NCI-H748 treated with DMSO at 0.1 percent for 48 hours (cell line): Measurements from ENCODE around the gene STX1B.
A peak's percentile ranks its signal among the peaks of the same experiment; 100 is the strongest.
"Not testable (repeated sequence)": the region's sequence is repeated elsewhere in the genome, so short reads cannot be mapped to it uniquely, and the experiment has no call there.

Experiments used
- DNase-seq: peaks from one replicate; lab custom pipeline; 2025; lab: John Stamatoyannopoulos, UW

Gene STX1B

DNA sequence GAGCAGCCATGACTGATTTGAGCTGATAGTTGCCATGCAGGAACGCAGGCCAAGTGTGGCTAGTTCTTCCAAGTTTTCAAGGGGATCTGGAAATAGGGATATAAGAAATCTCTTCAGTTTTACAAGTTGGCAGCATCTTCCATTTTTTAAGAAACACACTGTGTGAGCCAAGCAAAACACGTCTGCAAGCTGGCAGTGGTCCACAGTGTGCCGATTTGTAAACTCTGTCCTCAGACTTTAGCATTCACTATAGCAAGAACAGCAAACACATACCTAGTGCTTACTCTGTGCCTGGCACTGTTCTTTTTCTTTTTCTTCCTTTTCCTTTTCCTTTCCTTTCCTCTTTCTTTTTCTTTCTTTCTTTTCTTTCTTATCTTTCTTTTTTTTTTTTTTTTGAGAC, 58.7 kb downstream of the STX1B start:
- DNase-seq, result no peak

DNA sequence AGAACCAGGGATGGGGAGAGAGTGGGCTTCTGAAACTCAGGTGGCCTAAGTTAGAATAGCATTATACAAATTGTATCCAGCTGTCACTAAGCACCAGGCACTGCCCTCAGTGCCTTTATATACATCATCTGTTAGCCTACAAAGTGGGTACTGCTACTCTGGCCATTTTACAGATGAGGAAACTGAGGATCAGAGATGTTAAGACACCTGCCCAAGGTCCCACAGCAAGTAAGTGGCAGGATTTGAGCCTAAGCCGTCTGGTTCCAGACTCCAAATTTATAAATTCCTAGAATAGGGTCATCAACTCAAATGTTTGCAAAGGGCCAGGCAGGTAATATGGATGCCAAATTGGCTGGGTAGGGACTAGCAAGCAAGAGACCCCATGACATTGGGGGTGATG, 59.2 kb downstream of the STX1B start:
- DNase-seq, result no peak

DNA sequence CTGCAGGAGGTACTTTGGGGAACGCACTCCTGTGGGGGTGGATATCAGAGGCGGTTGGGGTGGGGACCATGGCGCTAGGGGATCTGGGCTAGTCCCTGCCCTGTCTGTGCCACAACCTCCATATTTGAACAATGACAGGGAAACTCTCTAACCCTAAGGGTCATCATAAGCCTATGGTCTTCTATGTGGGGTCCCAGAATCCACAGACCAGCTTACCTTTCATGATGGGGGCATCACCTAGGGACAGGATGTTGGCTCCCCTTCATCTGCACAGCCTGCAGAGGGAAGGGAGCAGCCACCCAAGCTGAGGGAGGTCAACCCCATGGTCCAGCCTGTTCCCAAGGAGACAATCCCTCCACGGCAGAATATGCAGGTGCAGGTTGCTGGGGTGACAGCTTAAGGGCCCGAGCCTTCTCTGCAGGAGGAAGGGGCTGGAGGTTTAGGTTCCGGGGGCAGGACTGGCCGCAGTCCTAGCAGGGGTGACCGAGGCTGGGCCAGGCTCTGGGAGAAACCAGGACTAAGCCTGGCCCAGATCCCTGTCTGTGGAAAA, 59.8 kb downstream of the STX1B start:
- DNase-seq, result no peak

DNA sequence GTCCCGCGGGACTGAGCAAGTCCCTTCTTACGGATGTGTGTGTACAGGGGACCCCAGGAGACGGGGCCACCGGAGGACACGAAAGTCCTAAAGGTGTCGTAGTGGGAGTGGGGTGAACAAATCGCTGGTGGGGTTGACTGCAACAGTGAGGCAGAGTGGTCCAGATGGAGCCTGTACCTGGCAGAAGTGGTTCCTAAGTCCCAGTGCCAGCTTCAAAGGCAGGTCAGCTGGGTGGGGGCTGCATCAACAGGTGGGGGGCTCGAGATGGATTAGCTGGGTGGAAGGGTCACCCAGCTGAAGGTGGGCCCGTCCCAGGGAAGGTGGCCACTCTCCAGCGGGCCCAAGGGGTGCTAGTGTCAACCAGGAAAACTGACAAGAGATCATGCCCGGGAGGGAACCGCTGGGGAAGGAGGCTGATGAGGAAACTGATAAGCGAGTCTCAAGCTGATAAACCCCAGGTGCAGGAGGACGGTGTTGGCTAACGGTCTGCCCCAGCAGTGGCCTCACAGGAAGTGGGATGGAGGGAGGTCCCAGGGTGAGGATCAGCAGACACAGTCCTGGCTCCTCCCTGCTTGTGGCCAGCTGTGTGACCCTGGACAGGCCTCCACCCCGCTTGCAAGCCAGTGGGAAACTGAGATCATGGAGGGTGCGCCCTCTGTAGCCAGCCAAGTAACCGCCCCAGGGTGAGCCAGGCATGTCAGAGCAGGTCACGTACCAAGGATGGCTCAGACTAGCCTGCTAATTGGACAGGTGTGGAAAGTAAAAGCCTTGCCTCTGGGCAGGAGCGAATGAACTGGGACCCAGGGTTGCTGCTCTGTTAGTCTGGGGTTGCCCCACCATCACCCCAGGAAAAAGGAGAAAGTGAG, 60.6 kb downstream of the STX1B start:
- DNase-seq, result no peak

DNA sequence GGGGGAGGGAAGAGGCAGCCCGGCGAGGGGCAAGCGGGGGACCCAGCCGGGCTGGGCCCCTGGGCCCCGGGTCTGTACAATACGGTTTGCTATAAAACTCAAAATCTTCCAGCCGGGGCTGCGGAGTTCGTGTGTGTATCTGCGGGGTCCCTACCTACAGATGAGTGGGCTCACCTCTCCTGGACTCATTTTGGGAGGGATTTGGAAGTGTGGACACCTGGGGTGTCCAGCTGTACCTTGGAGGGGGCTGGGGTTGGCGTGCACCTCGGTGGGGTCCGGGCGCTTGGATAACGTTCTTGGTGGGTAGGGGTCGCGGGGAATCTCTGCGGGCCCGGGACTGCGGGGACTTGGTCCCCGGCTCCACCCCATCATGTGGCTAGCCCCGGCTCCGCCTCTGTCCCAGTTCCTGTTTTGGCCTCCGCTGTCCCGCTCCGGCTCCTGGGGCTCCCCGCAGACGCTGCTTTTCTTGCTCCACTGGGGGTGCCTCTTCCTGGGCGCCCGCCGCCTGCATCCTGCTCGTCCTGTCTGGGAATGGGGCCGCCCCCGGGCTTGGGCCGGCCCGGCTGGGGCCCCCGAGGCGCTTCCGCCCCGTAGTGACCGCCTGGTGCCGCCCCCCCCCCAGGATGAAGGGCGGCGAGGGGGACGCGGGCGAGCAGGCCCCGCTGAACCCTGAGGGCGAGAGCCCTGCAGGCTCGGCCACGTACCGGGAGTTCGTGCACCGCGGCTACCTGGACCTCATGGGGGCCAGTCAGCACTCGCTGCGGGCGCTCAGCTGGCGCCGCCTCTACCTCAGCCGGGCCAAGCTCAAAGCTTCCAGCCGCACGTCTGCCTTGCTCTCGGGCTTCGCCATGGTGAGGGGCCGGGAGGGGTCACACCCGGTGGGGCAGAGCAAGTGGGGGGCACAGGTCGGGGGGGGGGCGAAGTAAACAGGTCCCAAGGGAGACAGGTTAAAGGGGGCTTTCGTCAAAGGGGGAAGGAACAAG, 61.5 kb downstream of the STX1B start, which contains the start of gene ORAI3:
Gene ORAI3 (plus strand): TSS at position 402 of the 983 bp plus-strand sequence. CDS start 222 bp downstream, at position 624.
- no peak for DNase-seq

DNA sequence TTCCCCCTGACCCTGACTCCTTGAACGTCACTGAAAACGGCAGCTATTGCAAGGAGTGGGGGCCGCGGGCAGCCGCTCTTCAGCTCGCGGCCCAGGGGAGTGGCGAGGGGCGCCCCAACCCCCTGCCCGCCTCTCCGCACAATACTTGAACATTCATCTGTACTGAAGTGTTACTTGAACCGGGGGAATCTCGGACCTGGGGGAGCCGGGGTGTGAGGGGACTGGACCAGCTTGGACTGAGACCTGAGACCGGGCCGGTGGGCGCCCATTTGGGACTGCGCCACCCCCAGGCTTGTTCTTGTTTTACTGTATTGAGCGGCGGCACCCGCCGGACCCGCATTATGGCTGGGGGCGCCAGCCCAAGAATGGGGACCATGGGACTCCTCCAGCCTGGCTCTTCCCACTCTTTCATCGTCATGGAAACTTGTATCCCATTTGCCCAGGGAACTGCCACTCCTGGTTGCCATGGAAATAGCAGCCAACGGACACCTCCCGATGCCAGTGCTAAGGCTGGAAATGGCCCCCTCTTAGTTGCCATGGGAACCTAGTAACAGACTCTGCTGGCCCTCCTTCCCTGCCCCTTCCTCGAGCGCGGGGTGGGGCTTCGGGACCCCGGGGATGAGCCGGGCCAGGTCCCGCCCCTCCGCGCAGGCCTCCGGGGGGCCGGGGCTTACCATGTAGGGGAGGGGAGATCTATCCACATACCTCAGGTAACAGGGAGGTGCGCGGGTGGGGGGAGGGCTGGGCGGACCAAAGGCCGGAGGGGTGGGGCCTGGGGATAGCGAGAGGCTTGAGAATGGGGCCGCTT, 62.4 kb downstream of the STX1B start:
- peak; percentile 20 for DNase-seq

DNA sequence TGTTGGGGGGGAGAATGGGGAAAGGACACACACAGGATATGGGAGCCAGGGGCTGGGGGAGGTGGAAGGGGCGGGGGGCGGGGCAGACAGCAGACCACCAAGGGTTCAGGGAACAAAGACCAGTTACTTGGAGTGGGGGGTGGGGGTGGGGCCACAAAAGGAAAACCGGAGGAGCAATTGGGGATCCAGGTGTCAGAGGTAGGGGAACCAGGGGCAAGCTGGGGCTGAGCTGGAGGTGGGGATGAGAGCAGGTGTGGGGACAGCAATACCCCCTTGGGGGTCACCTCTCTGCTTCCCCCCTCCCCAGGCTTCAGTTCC, 62.9 kb downstream of the STX1B start:
- no peak for DNase-seq

DNA sequence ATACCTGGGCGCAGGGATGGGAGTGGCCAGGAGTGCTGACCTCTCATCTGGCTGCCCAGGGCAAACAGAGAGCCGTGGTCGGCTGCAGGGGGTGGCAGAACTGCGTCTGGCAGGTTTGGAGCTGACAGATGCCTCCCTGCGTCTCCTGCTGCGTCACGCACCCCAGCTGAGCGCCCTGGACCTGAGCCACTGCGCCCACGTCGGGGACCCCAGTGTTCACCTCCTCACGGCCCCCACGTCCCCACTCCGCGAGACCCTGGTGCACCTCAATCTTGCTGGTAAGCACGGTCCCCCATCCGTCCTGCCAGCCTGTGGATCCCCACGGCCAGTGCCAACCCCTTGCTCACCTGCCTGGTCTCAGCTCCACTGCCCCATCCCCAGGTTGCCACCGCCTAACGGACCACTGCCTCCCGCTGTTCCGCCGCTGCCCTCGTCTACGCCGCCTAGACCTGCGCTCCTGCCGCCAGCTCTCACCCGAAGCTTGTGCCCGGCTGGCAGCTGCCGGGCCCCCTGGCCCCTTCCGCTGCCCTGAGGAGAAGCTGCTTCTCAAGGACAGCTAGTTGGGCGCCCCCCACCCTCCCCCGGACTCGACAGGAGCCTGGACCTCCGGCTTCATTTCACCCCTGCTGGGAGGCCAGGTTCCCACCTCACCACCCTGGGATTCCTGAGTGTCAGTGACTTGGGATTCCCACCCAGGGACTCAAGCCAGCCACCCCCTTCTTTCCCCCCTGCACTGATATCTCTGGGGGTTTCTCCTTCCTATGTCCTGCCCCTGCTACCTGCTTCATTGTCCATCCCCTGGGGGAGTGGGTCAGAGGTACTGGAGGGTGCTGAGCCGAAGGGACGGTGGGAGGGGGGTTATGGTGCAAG, 63.5 kb downstream of the STX1B start:
- no peak for DNase-seq

DNA sequence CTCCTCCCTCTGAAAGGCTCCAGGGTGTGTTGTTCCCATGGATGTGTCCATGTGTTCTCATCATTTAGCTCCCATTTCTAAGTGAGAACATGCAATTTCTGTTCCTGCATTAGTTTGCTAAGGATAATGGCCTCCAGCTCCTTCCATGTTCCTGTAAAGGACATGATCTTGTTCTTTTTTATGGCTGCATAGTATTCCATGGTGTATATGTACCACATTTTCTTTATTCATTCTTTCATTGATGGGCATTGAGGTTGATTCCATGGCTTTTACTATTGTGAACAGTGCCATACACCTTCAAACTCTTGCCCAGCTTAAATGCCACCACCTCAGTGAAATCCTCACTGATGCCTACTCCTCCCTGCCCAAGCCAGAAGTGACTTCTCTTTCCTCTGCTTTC, 66.1 kb downstream of the STX1B start:
- no peak for DNase-seq

DNA sequence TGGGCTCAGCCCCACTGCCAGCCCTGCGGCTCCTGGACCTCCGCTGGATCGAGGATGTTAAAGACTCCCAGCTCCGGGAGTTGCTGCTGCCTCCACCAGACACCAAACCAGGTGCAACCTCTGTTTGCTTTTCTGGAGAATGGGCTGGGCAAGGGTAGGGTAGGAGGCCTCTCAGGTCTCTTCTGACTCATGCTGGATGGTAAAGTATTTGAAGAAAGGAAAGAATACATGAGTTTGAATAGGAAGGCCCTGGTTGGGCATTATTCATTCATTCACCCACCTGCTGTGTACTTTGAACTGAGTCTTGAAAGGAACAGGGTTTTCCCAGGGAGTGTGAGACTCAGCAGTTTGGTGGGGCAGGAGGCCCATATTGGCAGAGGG, 68.0 kb downstream of the STX1B start:
- DNase-seq, result no peak

DNA sequence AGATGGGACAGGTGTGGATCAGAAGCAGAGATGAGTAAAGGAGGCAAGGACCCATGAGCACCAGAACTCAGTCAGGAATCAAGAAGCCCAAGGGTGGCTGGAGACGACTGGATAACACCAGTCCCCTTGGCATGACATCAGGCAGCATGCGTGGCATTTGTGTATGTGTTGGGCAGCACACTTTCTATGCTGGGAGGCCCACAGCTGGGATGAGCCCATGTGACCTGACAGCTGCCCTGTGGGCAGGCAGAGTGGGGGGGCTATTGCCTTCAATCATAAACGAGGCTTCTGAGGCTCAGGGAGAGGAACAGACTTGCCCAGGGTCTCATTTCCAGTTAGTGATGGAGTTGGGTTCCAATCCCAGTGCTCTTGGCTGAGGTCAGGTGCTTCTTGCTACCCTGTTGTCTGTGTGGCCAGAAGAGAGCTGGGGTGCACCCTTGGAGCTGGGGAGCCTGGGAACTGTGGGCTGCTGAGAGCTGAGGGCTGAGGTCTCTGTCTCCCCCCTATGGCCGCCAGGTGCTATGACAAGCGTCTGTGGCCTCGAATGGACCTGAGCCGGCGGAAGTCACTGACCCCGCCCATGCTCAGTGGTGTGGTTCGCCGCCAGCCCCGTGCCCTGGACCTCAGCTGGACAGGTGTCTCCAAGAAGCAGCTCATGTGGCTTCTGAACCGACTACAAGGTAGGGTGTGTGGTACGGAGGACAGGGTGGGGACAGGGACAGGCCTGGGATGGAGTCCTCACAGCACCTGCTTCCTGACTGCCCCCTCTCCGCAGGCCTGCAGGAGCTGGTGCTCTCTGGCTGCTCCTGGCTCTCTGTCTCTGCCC, 68.6 kb downstream of the STX1B start:
- DNase-seq, result peak; percentile 14

DNA sequence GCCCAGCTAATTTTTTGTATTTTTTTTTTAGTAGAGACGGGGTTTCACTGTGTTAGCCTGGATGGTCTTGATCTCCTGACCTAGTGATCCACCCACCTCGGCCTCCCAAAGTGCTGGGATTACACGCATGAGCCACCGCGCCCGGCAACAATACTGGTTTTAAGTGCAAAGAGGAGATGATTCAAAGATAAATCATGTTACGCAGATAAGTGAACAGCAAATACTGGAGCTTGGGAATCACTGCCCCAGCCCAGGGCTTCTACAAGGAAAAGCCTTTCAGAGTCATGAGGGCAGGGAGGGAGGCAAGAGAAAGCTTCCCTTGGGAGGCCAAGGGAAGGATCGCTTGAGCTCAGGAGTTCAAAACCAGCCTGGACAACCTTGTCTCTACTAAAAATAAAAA, 70.9 kb downstream of the STX1B start:
- DNase-seq, result not testable (repeated sequence)
